Measurements from ENCODE around the gene MEI4. TPM values are rescaled to one million over a fixed set of nuclear protein-coding genes. Genes with fewer than 3 reads are reported as not detected.

Gene MEI4
- total and polyA plus RNA-seq, 10 of the 15 experiments (the other 5 are each of a cell fraction or from before 2014, with no cell fraction given): 0.03 to 0.04 (median 0.03) TPM; not detected in 7

DNA sequence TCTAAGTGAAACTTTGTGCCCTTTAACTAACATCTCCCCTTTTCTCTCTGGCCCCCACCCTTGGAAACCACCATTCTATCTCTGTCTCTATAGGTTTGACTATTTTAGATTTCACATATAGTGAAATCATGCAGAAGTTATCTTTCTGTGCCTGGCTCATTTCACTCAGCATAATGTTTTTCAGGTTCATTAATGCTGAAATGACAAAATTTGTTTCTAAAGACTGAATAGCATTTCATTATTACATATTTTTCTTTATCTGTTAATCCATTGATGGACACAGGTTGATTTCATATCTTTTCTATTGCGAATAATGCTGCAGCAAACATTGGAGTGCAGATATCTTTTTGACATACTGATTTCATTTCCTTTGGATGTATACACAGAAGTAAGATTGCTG, 30.7 kb downstream of the MEI4 start:
- no TSS peak for BruUV-seq (replicated peaks)
- H3K4me3 ChIP-seq: no peak overlapping the region
- no peaks in the 10 kb centered on the region for H3K27me3 ChIP-seq (replicated peaks in 1 of 2; ENCODE audit: control insufficient read depth in 2 of 2, insufficient read depth in 2 of 2, low read length in 1 of 2)
- ChIA-PET RAD21 (ENCODE audit: unreplicated experiment) (no interaction called here), POLR2A (no interaction called here), CTCF (interaction anchor here (1.5 kb wide), 1 partner anchor 45 kb away, joined by 3 read pairs; no protein-coding TSS in a partner anchor), SMC1A (ENCODE audit: uncharacterized antibody, unreplicated experiment) (no interaction called here)
- H3K36me3 ChIP-seq (ENCODE audit: control insufficient read depth in 2 of 2, insufficient read depth in 2 of 2, low read length in 1 of 2): no peaks in the 10 kb centered on the region
- no peaks in the 10 kb centered on the region for H3K9me3 ChIP-seq (replicated peaks; ENCODE audit: control insufficient read depth, insufficient read depth, low read length)
- FAIRE-seq (no peak), ATAC-seq (no peak), DNase-seq (ENCODE audit: low read depth, low spot score) (no peak)
- H4K20me1 ChIP-seq (ENCODE audit: control insufficient read depth, insufficient read depth): no peaks in the 10 kb centered on the region
- H3K4me2 ChIP-seq (ENCODE audit: control insufficient read depth, insufficient read depth): no peak overlapping the region
- no peak overlapping the region for H2AFZ ChIP-seq (ENCODE audit: control insufficient read depth, low read depth, low read length)
- H3K79me2 ChIP-seq (ENCODE audit: control insufficient read depth, insufficient read depth, low read length): no peaks in the 10 kb centered on the region
- TF ChIP-seq ZSCAN29 (IDR thresholded peaks at IDR 0.05) (no peak), MYB (IDR thresholded peaks at IDR 0.05; ENCODE audit: borderline replicate concordance, low read depth, low read length) (no peak), STAT1 (conservative IDR thresholded peaks at IDR 0.05) (no peak), SMAD5 (IDR thresholded peaks at IDR 0.05; ENCODE audit: low read depth) (no peak), RFX5 (IDR thresholded peaks at IDR 0.05; ENCODE audit: low read depth, low read length) (no peak), NR2C2 (IDR thresholded peaks at IDR 0.05; ENCODE audit: borderline replicate concordance, control insufficient read depth, insufficient read length, low read depth) (no peak), NFXL1 (IDR thresholded peaks at IDR 0.05; ENCODE audit: borderline replicate concordance) (no peak), FOXM1 (IDR thresholded peaks at IDR 0.05; ENCODE audit: low read depth, low read length) (no peak), JUNB (IDR thresholded peaks at IDR 0.05) (no peak), RAD51 (IDR thresholded peaks at IDR 0.05) (no peak), NBN (IDR thresholded peaks at IDR 0.05) (no peak), JUND (IDR thresholded peaks at IDR 0.05; ENCODE audit: low read depth, low read length) (no peak), MEF2B (IDR thresholded peaks at IDR 0.05; ENCODE audit: partially characterized antibody, poor library complexity, severe bottlenecking) (no peak), RB1 (IDR thresholded peaks at IDR 0.05; ENCODE audit: borderline replicate concordance) (no peak), BMI1 (IDR thresholded peaks at IDR 0.05; ENCODE audit: borderline replicate concordance) (no peak), NFYA (IDR thresholded peaks at IDR 0.05; ENCODE audit: borderline replicate concordance, low read depth, low read length) (no peak), SUZ12 (IDR thresholded peaks at IDR 0.05; ENCODE audit: unreplicated experiment) (no peak), TCF3 (IDR thresholded peaks at IDR 0.05; ENCODE audit: borderline replicate concordance, insufficient read depth, low read depth, low read length) (no peak), ZNF384 (IDR thresholded peaks at IDR 0.05; ENCODE audit: borderline replicate concordance, low read depth, low read length) (no peak)
- TF ChIP-seq, protein P1, sequence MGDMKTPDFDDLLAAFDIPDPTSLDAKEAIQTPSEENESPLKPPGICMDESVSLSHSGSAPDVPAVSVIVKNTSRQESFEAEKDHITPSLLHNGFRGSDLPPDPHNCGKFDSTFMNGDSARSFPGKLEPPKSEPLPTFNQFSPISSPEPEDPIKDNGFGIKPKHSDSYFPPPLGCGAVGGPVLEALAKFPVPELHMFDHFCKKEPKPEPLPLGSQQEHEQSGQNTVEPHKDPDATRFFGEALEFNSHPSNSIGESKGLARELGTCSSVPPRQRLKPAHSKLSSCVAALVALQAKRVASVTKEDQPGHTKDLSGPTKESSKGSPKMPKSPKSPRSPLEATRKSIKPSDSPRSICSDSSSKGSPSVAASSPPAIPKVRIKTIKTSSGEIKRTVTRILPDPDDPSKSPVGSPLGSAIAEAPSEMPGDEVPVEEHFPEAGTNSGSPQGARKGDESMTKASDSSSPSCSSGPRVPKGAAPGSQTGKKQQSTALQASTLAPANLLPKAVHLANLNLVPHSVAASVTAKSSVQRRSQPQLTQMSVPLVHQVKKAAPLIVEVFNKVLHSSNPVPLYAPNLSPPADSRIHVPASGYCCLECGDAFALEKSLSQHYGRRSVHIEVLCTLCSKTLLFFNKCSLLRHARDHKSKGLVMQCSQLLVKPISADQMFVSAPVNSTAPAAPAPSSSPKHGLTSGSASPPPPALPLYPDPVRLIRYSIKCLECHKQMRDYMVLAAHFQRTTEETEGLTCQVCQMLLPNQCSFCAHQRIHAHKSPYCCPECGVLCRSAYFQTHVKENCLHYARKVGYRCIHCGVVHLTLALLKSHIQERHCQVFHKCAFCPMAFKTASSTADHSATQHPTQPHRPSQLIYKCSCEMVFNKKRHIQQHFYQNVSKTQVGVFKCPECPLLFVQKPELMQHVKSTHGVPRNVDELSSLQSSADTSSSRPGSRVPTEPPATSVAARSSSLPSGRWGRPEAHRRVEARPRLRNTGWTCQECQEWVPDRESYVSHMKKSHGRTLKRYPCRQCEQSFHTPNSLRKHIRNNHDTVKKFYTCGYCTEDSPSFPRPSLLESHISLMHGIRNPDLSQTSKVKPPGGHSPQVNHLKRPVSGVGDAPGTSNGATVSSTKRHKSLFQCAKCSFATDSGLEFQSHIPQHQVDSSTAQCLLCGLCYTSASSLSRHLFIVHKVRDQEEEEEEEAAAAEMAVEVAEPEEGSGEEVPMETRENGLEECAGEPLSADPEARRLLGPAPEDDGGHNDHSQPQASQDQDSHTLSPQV (IDR thresholded peaks at IDR 0.05): no peak
- H3K4me1 ChIP-seq (ENCODE audit: control insufficient read depth, insufficient read depth, low read length): no peaks in the 10 kb centered on the region
- in situ Hi-C loops (cut with MboI): no loop called here
- intact Hi-C loops (cut with micrococcal nuclease; ENCODE audit: unreplicated experiment): no loop called here
- H3K27ac ChIP-seq (ENCODE audit: control insufficient read depth, insufficient read depth): no peak overlapping the region
- H3K9ac ChIP-seq (ENCODE audit: control insufficient read depth, insufficient read depth, low read length): no peak overlapping the region
- 56% methylated on average over 1 of the region's 1 CpG for WGBS (ENCODE audit: insufficient coverage, insufficient replicate concordance, low lambda C conversion rate, missing lambda C conversion rate)

Measured in GM12878 (cell line).